ENCODE data around the gene TIAL1. TPM values are rescaled to one million over a fixed set of nuclear protein-coding genes. Genes with fewer than 3 reads are reported as not detected.
A peak's percentile ranks its signal among the peaks of the same experiment; 100 is the strongest.

The TIAL1 gene, protein sequence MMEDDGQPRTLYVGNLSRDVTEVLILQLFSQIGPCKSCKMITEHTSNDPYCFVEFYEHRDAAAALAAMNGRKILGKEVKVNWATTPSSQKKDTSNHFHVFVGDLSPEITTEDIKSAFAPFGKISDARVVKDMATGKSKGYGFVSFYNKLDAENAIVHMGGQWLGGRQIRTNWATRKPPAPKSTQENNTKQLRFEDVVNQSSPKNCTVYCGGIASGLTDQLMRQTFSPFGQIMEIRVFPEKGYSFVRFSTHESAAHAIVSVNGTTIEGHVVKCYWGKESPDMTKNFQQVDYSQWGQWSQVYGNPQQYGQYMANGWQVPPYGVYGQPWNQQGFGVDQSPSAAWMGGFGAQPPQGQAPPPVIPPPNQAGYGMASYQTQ
- 60.4 and 120 TPM in 2 replicates for total RNA-seq (2014; rRNA removed; shearing (Covaris generic); ENCODE audit: low replicate concordance)

DNA sequence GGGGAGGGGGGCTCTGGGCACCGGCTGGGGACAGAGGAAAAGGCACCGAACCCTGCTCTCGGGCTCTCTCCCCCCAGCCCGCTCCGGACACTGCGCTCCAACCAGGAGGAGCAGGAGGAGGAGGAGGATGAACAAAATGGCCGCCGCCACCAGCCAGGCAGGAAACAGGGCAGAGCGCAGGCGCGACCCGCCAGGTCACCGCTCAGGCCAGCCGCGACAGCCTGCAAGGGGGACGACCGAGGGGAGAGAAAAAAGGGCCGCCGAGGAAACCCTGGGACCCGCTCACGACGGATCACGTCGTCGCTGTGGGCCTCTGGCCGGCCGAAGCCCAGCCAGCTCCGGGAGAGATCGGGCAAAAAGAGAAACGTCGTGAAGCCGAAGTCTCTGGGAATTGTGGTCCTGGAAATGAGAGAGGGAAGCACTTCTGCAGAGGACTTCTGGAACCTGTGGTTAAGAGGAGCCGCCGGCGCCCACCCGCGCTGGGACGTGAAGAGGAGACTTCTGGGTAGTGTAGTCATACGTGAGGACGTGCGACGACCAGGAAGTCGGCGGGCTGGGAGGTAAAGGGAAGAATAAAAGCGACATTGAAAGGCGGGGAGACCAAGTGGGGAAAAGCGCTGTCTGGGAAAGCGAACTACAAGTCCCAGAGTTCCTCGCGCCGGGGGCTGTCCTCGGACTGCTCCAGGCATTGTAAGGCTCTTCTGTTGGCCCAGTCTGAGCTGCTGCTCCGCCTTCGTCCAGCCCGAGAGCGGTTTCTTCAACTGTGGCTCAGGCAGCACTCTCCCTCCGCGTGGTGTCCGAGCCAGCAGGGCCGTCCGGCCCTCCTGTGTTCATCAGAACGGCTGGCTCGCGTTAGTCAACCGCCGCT, at the start of gene TIAL1:
Gene TIAL1 (minus strand): TSS at position 428 of the 868 bp plus-strand sequence. CDS start 499 bp downstream, outside the sequence.
- peak within 1 kb of the TSS; percentile 99 for H3K9ac ChIP-seq (ENCODE audit: low read length)
- peak within 1 kb of the TSS; percentile 96 for H3K4me2 ChIP-seq (ENCODE audit: low read depth, low read length, poor library complexity, severe bottlenecking)
- H3K4me1 ChIP-seq (ENCODE audit: low read length), result peaks cover 48% of the 10 kb centered on the region
- peaks cover 17% of the 10 kb centered on the region; the same call in 1 of the 2 replicates for H3K36me3 ChIP-seq (ENCODE audit: insufficient read depth, low read length)
- H3K9me2 ChIP-seq (replicated peaks; ENCODE audit: insufficient read depth, low read length), result no peaks in the 10 kb centered on the region
- peak within 1 kb of the TSS; percentile 88 for H3K4me3 ChIP-seq (ENCODE audit: low read length)
- H3K9me3 ChIP-seq (ENCODE audit: low read length), result no peaks in the 10 kb centered on the region
- DNase-seq, result peak; percentile 99
- peaks cover 32% of the 10 kb centered on the region for H4K20me1 ChIP-seq (ENCODE audit: insufficient read depth, low read depth, low read length)
- H3K79me2 ChIP-seq (ENCODE audit: low read length), result peaks cover 45% of the 10 kb centered on the region
- peak within 1 kb of the TSS; percentile 82 for H2AFZ ChIP-seq (ENCODE audit: low read length)
- H3K27me3 ChIP-seq (ENCODE audit: low read length), result no peaks in the 10 kb centered on the region
- peak within 1 kb of the TSS; percentile 92 for H3K27ac ChIP-seq (ENCODE audit: low read length)

DNA sequence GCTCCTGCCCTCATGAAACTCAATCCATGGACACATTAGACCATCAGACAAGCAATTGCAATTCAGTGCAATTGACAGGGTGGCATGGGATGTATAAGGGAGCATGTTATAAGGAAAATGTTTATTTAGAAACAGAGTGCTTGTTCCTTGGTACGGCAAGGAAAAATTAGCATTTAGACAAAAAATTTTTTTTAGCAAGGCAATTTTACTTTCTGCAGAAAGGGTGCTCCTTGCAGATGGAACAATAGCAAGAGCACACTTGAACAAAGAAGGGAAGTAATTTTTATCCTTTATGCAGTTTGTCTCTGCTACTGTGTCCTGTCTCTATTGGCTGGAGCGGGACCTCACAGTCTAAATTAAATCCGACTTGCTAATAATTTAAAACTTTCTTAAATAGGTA, 48.2 kb upstream of the TIAL1 start:
- Histone ChIP-seq H3K9me3 (ENCODE audit: low read length) (peaks cover 7% of the 10 kb centered on the region), H3K9ac (ENCODE audit: low read length) (no peak overlapping the region), H3K4me1 (ENCODE audit: low read length) (no peaks in the 10 kb centered on the region; the same call in 1 of the 2 replicates), H3K79me2 (ENCODE audit: low read length) (no peaks in the 10 kb centered on the region), H3K9me2 (replicated peaks; ENCODE audit: insufficient read depth, low read length) (no peaks in the 10 kb centered on the region), H3K4me3 (ENCODE audit: low read length) (no peak overlapping the region), H3K27ac (ENCODE audit: low read length) (no peak overlapping the region), H3K27me3 (ENCODE audit: low read length) (0 out of 2 replicates have a peak, but pooled peaks cover 4% of the 10 kb centered on the region), H2AFZ (ENCODE audit: low read length) (no peak overlapping the region), H3K4me2 (ENCODE audit: low read depth, low read length, poor library complexity, severe bottlenecking) (no peak overlapping the region), H3K36me3 (ENCODE audit: insufficient read depth, low read length) (no peaks in the 10 kb centered on the region), H4K20me1 (ENCODE audit: insufficient read depth, low read depth, low read length) (no peaks in the 10 kb centered on the region)
- DNase-seq, result no peak

DNA sequence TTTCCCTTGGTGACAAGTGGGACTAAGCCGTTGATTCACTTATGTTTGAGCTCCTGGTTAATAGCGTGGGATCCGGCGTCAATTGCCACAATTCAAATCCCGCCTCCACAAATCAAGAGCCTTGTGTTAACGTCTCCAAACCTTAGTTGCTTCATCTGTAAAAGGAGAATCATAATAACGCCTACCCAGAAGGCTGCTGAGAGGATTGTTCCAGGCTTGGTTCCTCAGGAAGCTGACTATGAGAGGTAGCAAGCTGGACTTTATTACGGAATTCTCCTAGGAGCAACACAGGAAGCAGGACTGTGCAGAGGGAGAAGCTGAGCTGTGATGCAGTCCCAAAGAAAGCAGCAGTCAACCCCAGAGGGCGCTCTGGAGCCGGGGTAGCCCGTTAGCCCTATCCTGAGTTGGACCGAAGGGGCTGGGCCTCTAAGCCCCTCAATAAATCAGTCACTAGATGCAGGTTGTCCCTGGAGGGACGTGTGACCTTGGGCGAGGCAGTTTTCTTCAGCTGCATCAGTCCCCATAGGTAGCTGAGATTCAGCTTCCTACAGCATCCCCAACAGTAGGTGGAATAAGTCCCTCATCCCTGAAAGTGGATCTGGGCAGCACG, 47.5 kb upstream of the TIAL1 start:
- Histone ChIP-seq H4K20me1 (ENCODE audit: insufficient read depth, low read depth, low read length) (no peaks in the 10 kb centered on the region), H3K27ac (ENCODE audit: low read length) (no peak overlapping the region), H3K79me2 (ENCODE audit: low read length) (no peaks in the 10 kb centered on the region), H3K9me3 (ENCODE audit: low read length) (peaks cover 7% of the 10 kb centered on the region), H3K4me2 (ENCODE audit: low read depth, low read length, poor library complexity, severe bottlenecking) (no peak overlapping the region), H2AFZ (ENCODE audit: low read length) (no peak overlapping the region), H3K9me2 (replicated peaks; ENCODE audit: insufficient read depth, low read length) (no peaks in the 10 kb centered on the region), H3K27me3 (ENCODE audit: low read length) (0 out of 2 replicates have a peak, but pooled peaks cover 4% of the 10 kb centered on the region), H3K36me3 (ENCODE audit: insufficient read depth, low read length) (no peaks in the 10 kb centered on the region), H3K4me1 (ENCODE audit: low read length) (no peaks in the 10 kb centered on the region), H3K4me3 (ENCODE audit: low read length) (no peak overlapping the region), H3K9ac (ENCODE audit: low read length) (no peak overlapping the region)
- no peak for DNase-seq

DNA sequence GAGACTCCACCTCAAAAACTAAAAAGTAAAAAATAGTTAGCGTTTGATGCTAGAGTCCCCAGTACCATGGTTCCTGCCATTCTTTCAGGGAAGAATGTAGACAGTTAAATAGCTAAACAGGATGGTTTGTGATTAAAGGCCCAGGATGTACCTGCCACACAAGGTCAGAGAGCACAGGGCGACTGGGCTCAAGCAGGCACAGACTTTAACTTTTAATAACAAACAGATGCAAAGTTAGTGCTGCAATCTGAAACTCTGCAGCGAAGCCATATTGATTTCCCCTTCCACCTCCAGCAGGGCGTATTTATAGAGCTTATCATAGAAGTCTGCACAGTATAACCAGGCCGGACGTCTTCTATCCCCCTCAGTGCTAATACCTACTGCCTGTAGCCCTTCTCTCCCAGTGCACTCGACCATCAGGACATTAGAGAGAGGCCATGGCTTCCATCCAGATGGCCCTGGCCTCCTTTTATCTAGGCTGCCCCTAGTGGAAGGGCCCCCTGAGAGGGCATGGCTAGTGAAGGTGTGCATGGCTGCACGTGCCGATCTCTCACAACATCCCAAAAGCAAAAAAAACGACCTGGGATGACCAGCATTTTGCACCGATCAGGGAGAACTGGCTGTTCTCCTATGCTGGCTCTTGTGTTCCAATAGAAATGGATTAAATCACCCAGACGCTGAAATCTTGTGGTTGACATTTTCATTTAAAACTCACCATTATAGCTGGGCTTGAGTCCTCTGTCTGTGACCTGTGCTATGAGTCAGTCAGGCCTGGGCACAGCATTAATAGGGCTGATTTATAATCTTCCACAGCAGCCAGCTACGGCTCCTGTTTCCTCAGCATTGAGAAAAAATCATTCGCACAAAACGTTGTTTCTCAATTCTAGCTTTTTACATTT, 46.8 kb upstream of the TIAL1 start:
- Histone ChIP-seq H3K4me1 (ENCODE audit: low read length) (no peaks in the 10 kb centered on the region), H2AFZ (ENCODE audit: low read length) (no peak overlapping the region), H3K27me3 (ENCODE audit: low read length) (0 out of 2 replicates have a peak, but pooled peaks cover 4% of the 10 kb centered on the region), H3K9me2 (replicated peaks; ENCODE audit: insufficient read depth, low read length) (no peaks in the 10 kb centered on the region), H3K79me2 (ENCODE audit: low read length) (no peaks in the 10 kb centered on the region), H3K9ac (ENCODE audit: low read length) (no peak overlapping the region), H3K36me3 (ENCODE audit: insufficient read depth, low read length) (no peaks in the 10 kb centered on the region), H3K27ac (ENCODE audit: low read length) (no peak overlapping the region), H3K4me2 (ENCODE audit: low read depth, low read length, poor library complexity, severe bottlenecking) (no peak overlapping the region), H3K4me3 (ENCODE audit: low read length) (no peak overlapping the region), H3K9me3 (ENCODE audit: low read length) (peaks cover 7% of the 10 kb centered on the region), H4K20me1 (ENCODE audit: insufficient read depth, low read depth, low read length) (no peaks in the 10 kb centered on the region)
- no peak for DNase-seq

DNA sequence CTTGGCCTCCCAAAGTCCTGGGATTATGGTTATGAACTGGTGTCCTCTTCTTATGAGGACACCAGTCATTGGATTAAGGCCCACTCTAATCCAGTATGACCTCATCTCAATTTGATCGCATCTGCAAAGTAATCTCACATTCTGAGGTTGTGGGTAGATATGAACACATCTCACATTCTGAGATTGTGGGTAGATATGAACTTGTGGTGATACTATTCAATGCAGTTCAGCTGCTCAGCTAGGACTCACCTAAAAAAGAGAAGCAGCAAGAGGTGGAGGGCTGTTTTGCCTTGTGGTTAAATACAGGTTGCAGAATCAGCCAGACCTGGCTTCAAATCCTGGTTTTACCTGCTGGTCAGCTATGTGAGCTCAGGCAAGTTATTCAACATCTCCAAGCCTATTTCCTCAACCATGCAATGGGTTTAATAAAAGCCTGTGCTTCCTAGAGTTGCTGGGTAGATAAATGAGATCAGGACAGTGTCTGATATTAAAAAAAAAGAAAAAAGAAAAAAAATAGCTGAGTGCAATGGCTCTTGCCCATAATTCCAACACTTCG, 45.9 kb upstream of the TIAL1 start:
- Histone ChIP-seq H3K4me2 (ENCODE audit: low read depth, low read length, poor library complexity, severe bottlenecking) (no peak overlapping the region), H3K27ac (ENCODE audit: low read length) (no peak overlapping the region)

DNA sequence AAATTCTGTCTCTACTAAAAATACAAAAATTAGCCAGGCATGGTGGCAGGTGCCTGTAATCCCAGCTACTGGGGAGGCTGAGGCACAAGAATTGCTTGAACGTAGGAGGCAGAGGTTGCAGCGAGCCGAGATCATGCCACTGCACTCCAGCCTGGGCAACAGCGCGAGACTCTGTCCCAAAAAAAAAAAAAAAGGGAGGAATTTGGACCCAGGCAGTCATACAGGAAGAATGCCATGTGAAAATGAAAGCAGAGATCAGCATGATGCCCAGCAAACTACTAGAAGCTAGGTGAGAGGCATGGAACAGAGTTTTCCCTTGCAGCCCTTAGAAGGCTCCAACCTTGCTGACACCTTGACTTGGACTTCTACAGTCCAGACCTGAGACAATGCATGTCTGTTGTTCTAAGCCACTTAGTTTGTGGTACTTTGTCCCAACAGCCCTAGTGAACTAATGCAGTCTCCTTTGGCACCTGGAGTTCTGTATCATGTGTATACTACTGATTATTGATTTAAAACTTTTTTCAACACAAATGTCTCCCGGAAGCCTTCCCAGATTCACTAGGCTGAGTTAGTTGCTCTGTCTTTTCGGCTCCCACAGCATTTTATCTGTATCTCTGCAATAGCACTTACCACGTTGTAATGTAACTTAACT, 44.2 kb upstream of the TIAL1 start:
- Histone ChIP-seq H3K27ac (ENCODE audit: low read length) (no peak overlapping the region), H3K4me1 (ENCODE audit: low read length) (peaks cover 7% of the 10 kb centered on the region), H3K27me3 (ENCODE audit: low read length) (0 out of 2 replicates have a peak, but pooled peaks cover 4% of the 10 kb centered on the region), H3K36me3 (ENCODE audit: insufficient read depth, low read length) (no peaks in the 10 kb centered on the region), H3K9me2 (replicated peaks; ENCODE audit: insufficient read depth, low read length) (no peaks in the 10 kb centered on the region), H4K20me1 (ENCODE audit: insufficient read depth, low read depth, low read length) (no peaks in the 10 kb centered on the region), H3K4me3 (ENCODE audit: low read length) (no peak overlapping the region), H3K9ac (ENCODE audit: low read length) (no peak overlapping the region), H3K79me2 (ENCODE audit: low read length) (no peaks in the 10 kb centered on the region), H3K9me3 (ENCODE audit: low read length) (peaks cover 7% of the 10 kb centered on the region), H3K4me2 (ENCODE audit: low read depth, low read length, poor library complexity, severe bottlenecking) (no peak overlapping the region), H2AFZ (ENCODE audit: low read length) (no peak overlapping the region)
- no peak for DNase-seq

More for the DNA sequence above, 45.9 kb upstream of the TIAL1 start:
- no peak overlapping the region for H3K4me3 ChIP-seq (ENCODE audit: low read length)
- H3K27me3 ChIP-seq (ENCODE audit: low read length), result 0 out of 2 replicates have a peak, but pooled peaks cover 4% of the 10 kb centered on the region
- DNase-seq, result no peak
- no peaks in the 10 kb centered on the region for H3K79me2 ChIP-seq (ENCODE audit: low read length)
- H3K9me2 ChIP-seq (replicated peaks; ENCODE audit: insufficient read depth, low read length), result no peaks in the 10 kb centered on the region
- H3K9me3 ChIP-seq (ENCODE audit: low read length), result peaks cover 7% of the 10 kb centered on the region
- no peaks in the 10 kb centered on the region for H3K36me3 ChIP-seq (ENCODE audit: insufficient read depth, low read length)
- H2AFZ ChIP-seq (ENCODE audit: low read length), result no peak overlapping the region
- no peak overlapping the region for H3K9ac ChIP-seq (ENCODE audit: low read length)
- H4K20me1 ChIP-seq (ENCODE audit: insufficient read depth, low read depth, low read length), result no peaks in the 10 kb centered on the region
- peaks cover 1% of the 10 kb centered on the region for H3K4me1 ChIP-seq (ENCODE audit: low read length)

DNA sequence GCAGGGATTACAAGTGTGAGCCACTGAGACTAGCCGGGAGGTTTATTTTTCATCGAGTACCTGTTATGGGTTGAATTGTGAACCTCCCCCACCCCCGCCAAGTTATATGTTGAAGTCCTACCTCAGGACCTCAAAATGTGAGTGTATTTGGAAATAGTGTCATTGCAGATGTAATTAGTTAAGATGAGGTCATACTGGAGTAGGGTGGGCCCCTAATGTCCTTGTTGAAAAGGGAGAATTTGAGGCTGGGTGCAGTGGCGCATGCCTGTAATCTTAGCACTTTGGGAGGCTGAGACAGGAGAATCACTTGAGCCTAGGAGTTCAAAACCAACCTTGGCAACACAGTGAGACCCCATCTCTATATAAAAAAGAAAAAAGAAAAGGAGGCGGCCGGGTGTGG, 43.6 kb upstream of the TIAL1 start:
- H3K9me2 ChIP-seq (replicated peaks; ENCODE audit: insufficient read depth, low read length), result no peaks in the 10 kb centered on the region
- H3K27ac ChIP-seq (ENCODE audit: low read length), result no peak overlapping the region
- H2AFZ ChIP-seq (ENCODE audit: low read length), result no peak overlapping the region
- H3K4me3 ChIP-seq (ENCODE audit: low read length), result no peak overlapping the region
- no peaks in the 10 kb centered on the region for H3K36me3 ChIP-seq (ENCODE audit: insufficient read depth, low read length)
- no peaks in the 10 kb centered on the region for H4K20me1 ChIP-seq (ENCODE audit: insufficient read depth, low read depth, low read length)
- peaks cover 7% of the 10 kb centered on the region for H3K4me1 ChIP-seq (ENCODE audit: low read length)
- 0 out of 2 replicates have a peak, but pooled peaks cover 4% of the 10 kb centered on the region for H3K27me3 ChIP-seq (ENCODE audit: low read length)
- H3K79me2 ChIP-seq (ENCODE audit: low read length), result no peaks in the 10 kb centered on the region
- DNase-seq, result no peak
- H3K9ac ChIP-seq (ENCODE audit: low read length), result no peak overlapping the region
- H3K9me3 ChIP-seq (ENCODE audit: low read length), result peaks cover 7% of the 10 kb centered on the region
- H3K4me2 ChIP-seq (ENCODE audit: low read depth, low read length, poor library complexity, severe bottlenecking), result no peak overlapping the region

Data from Karpas-422 (cell line).